Esophagus mucosa (tissue), 1 donor: ENCODE measurements around the gene HBA1. TPM values are rescaled to one million over a fixed set of nuclear protein-coding genes. Genes with fewer than 3 reads are reported as not detected.
"Not testable (repeated sequence)": the region's sequence is repeated elsewhere in the genome, so short reads cannot be mapped to it uniquely, and the experiment has no call there.

ENCODE experiments used
- ATAC-seq: fragments of 200-7000 bp; cut with Tn5 transposase; one replicate; pipeline ENCODE4 v1.9.1; 2020
- total RNA-seq: library from RNA; stranded (reverse); gene quantifications from one replicate; pipeline ENCODE4 v1.2.4, GENCODE V29; 2023
- donor health status: DM: yes; HTN: yes; CAD: no.

HBA1 gene
- total RNA-seq, 1 donor from 2014 or later: 7.9 TPM

DNA sequence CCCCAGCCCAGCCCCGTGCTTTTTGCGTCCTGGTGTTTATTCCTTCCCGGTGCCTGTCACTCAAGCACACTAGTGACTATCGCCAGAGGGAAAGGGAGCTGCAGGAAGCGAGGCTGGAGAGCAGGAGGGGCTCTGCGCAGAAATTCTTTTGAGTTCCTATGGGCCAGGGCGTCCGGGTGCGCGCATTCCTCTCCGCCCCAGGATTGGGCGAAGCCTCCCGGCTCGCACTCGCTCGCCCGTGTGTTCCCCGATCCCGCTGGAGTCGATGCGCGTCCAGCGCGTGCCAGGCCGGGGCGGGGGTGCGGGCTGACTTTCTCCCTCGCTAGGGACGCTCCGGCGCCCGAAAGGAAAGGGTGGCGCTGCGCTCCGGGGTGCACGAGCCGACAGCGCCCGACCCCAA, 474 bp upstream of the HBA1 start:
- ATAC-seq: peak; percentile 2

DNA sequence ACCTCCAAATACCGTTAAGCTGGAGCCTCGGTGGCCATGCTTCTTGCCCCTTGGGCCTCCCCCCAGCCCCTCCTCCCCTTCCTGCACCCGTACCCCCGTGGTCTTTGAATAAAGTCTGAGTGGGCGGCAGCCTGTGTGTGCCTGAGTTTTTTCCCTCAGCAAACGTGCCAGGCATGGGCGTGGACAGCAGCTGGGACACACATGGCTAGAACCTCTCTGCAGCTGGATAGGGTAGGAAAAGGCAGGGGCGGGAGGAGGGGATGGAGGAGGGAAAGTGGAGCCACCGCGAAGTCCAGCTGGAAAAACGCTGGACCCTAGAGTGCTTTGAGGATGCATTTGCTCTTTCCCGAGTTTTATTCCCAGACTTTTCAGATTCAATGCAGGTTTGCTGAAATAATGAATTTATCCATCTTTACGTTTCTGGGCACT, 928 bp downstream of the HBA1 start:
- ATAC-seq: no peak

DNA sequence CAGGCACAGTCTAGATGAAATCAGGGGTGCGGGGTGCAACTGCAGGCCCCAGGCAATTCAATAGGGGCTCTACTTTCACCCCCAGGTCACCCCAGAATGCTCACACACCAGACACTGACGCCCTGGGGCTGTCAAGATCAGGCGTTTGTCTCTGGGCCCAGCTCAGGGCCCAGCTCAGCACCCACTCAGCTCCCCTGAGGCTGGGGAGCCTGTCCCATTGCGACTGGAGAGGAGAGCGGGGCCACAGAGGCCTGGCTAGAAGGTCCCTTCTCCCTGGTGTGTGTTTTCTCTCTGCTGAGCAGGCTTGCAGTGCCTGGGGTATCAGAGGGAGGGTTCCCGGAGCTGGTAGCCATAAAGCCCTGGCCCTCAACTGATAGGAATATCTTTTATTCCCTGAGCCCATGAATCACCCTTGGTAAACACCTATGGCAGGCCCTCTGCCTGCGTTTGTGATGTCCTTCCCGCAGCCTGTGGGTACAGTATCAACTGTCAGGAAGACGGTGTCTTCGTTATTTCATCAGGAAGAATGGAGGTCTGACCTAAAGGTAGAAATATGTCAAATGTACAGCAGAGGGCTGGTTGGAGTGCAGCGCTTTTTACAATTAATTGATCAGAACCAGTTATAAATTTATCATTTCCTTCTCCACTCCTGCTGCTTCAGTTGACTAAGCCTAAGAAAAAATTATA, 1.6 kb downstream of the HBA1 start:
- no peak for ATAC-seq

DNA sequence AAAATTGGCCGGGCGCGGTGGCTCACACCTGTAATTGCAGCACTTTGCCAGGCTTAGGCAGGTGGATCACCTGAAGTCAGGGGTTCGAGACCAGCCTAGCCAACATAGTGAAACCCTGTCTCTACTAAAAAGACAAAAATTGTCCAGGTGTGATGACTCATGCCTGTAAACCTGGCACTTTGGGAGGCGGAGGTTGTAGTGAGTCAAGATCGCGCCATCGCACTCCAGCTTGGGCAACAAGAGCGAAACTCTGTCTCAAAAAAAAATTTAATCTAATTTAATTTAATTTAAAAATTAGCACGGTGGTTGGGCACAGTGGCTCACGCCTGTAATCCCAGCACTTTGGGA, 2.2 kb downstream of the HBA1 start:
- ATAC-seq: no peak

DNA sequence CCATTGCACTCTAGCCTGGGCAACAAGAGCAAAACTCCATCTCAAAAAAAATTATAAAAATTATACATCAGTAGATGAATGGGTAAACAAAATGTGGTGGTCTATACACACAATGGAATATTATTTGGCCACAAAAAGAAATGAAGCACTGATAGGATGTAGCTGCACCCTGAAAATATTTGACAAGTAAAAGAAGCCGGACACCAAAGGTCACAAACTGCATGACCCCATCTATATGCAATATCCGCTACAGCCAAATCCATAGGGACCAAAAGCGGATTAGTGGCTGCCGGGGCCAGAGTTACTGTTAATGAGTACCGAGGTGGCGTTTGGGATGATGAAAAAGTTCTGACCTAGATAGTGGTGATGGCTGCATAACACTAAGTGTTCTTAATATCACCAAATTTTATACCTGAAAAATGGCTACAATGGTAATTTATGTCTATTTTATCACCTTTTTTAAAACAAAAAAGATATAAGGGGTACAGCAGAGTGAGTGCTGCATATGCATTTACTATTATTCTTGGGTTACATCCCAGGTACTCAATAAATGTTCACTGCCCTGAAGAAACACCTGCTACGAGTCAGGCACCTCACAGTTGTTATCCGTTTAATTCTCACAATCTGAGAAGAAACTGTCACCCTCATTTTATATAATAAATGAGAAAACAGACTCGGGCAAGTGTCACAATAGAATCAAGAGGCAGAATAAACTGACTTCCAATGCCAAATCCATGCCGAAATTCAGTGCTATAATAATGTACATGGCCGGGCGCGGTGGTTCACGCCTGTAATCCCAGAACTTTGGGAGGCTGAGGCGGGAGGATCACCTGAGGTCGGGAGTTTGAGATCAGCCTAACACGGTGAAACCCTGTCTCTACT, 3.0 kb downstream of the HBA1 start:
- no peak for ATAC-seq

DNA sequence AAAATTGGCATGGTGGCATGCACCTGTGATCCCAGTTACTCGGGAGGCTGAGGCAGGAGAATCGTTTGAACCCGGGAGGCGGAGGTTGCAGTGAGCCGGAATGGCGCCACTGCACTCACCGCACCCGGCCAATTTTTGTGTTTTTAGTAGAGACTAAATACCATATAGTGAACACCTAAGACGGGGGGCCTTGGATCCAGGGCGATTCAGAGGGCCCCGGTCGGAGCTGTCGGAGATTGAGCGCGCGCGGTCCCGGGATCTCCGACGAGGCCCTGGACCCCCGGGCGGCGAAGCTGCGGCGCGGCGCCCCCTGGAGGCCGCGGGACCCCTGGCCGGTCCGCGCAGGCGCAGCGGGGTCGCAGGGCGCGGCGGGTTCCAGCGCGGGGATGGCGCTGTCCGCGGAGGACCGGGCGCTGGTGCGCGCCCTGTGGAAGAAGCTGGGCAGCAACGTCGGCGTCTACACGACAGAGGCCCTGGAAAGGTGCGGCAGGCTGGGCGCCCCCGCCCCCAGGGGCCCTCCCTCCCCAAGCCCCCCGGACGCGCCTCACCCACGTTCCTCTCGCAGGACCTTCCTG, 3.7 kb downstream of the HBA1 start, which contains the start of gene HBQ1:
Gene HBQ1, plus strand, starts transcription at position 359 of the 575 bp plus-strand sequence. Its CDS starts 28 bp downstream, at position 387.
- no peak for ATAC-seq

DNA sequence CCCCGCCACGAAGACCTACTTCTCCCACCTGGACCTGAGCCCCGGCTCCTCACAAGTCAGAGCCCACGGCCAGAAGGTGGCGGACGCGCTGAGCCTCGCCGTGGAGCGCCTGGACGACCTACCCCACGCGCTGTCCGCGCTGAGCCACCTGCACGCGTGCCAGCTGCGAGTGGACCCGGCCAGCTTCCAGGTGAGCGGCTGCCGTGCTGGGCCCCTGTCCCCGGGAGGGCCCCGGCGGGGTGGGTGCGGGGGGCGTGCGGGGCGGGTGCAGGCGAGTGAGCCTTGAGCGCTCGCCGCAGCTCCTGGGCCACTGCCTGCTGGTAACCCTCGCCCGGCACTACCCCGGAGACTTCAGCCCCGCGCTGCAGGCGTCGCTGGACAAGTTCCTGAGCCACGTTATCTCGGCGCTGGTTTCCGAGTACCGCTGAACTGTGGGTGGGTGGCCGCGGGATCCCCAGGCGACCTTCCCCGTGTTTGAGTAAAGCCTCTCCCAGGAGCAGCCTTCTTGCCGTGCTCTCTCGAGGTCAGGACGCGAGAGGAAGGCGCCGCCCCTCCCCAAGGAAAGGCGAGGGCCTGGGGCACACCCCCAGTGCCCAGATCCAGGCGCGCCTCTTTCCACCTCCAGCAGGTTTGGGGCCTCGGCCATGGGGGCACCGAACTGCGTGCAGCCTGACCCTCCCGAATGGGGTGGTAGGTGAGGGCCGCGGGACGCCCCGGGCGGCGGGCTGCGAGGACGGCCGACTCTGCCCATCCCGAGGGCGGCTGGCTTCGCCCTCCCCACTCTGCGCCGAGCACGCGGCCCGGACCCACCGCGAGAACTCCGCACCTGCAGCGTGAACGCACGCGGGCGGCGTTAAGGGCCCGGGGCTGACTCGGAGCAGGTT, 4.4 kb downstream of the HBA1 start:
- peak; percentile 90 for ATAC-seq

DNA sequence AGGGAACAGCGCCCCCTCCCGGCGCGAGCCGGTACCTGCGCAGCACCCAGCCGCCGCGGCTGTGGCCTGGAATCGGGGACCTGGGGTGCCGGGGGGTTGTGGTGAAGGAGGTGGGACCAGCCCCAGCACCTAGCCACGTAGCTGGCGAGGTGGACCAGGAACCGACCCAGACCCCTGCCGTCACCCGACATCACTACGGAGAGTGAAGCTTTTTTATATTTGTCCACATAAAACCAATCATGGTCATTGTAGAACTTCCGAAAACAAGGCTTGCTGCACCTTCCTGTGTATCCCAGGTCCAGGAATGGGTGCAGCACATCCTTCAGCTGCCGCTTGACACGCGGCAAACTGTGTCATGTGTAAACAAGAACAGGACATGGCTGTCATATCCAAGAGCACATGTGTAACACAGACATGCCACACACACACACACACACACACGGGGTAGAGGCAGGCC, 5.1 kb downstream of the HBA1 start:
- ATAC-seq: no peak

DNA sequence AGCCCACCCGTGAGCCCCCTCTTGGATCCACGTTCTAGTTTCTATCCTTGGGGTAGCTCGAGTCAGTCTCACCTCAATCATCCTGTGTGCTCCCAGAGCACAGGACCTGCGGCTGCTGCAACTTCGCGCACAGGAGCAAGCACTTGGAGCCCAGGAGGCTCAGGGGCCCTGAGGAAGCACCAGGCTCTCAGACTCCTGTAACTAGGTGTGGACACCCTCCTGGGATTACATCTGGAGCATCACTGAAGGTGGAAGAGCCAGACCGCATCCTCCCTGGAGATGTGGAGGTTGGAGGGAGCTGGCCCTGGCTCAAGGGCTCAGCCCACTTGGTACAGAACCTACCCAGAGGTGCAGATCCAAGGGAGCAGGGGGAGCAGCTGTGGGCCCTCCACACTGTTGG, 6.5 kb downstream of the HBA1 start:
- ATAC-seq: no peak

DNA sequence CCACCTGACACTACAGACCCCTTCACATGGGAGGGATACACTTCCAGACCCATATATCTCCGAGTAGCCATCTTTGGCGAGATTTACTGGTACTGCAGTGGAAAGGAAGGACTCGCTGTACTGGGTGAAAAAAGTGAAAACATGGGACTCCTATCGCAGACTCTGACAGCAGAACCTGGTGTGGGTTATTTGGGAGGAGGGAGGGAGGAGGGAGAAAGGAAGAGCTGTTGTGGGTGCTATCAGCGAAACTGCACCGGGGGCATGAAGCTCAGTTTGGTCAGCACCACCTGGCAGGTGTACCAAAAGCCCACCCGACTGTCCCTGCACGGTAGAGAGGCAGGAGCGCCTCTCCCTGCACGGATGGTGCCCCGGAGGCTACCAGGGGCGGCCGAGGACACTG, 8.7 kb downstream of the HBA1 start:
- ATAC-seq: no peak

DNA sequence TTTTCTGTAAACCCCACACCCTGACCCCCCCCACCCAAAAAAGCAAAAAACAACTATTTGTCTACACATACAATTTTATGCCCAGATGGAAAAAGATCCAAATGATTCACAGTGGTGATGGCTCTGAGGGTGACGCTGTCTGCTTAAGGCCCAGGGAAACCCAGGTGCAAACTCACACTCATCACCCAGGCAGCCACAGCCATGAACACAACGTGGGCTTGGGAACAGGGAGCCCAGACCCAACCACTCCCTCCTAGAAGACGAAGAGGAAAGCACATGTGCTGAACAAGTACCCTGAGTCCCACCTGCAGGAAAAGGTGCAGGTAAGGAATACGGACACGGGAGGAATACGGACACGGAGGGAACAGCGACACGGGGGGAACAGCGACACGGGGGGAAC, 9.2 kb downstream of the HBA1 start:
- no peak for ATAC-seq

DNA sequence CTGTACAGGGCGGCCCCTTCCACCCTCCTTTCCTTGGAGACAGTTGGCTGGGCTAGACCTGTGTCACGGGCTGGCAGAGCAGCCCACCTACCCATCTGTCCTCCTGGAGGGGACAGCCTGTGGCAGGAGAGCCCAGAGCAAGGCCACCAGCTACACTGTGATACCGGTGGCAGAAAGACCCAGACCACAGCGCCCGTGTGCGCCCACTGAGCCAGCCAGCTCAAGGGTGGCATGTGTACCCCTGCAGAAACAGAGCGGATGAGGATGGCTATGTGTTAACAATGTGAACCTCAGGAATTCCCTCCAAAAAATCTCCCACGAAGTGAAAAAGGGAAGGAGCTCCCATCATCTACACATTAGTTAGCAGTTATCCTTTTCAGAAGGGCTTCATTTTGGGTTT, 10.8 kb downstream of the HBA1 start:
- no peak for ATAC-seq

DNA sequence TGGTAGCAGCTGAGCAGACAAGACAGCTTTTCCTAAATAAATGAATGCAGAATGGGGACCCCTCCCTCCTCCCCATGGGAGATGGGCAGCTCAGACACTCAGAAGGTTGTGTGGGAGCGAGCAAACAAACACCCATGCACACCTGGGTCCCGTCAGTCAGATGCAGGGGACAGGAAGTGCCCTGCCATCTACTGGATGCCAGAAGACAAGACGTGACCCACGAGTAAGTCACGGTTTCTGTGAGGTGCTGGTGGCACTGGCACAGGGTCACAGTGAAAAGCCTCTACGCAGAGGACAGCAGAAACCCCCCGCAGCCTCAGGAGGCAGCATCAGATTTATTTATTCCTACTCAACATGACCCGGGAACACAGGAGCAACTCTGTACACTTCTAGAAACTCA, 12.2 kb downstream of the HBA1 start:
- no peak for ATAC-seq

DNA sequence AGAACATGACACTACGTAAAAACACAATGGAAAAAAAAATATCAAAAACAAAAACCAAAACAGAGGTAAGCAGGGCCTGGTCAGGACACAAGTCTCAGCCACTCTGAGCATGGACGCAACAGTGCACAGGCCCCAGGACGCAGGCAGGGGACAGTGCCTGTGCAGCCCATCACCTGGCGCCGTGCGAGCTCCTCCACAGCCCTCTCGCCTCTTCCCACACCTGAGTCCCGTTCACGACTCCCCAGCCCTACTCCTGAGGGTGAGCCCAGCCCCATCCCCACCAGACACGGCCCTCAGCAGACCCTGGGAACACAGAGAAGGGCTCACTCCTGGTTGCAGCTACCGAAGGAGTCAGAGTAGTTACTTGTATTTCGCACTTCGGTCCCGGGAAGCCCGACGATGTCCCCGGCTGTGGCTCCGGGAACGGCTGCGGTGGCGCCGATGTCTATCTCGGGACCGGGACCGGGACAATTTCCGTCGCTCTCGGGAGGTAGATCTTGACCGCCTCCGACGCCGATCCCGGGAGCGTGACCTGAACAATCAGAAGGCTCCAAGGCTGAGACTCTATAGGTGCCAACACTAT, 13.2 kb downstream of the HBA1 start:
- ATAC-seq: peak; percentile 15

DNA sequence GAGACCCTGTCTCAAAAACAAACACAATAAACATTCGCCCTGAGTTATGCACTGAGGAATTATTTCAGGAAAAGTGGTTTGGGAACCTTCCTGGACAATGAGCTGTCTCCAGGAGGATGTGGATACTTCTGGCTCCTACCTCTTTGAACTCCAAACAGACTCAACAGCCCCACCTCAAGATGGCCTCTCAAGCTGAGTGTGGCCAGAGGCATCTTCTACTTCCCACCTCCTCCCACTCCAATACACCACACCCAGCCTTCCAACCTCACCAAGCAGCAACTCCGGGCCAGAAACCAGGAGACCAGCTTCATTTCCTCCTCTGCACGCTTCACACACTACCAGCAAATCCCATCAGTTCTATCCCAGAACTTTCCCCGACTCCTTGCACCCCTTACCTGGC, 15.4 kb downstream of the HBA1 start:
- ATAC-seq: no peak

DNA sequence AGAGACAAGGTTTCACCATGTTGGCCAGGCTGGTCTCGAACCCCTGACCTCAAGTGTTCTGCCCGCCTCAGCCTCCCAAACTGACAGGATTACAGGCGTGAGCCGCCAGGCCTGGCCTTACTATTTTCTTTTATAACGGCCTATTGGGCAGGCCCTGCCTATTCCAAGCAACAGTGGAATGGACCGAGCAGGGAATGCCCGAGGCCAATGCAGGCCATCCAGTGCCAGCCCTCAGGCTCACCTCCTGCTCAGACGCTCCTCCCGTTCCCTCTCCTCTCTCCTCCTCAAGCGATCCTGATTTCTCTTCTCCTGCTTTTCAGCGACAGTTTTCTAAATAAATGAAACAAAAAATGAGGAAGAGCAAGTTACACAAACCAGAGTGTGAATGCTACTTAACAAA, 16.2 kb downstream of the HBA1 start:
- no peak for ATAC-seq

DNA sequence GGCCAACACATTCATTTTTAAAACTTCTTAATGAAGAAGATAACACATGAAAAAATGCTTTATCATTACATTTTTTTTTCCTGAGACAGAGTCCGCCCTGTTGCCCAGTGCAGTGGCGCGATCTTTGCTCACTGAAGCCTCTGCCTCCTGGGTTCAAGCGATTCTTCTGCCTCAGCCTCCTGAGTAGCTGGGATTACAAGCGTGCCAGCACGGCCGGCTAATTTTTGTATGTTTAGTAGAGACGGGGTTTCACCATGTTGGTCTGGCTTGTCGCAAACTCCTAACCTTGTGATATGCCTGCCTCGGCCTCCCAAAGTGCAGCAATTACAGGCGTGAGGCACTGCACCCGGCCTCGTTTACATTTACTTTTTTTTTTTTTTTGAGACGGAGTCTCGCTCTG, 17.0 kb downstream of the HBA1 start:
- ATAC-seq: no peak

DNA sequence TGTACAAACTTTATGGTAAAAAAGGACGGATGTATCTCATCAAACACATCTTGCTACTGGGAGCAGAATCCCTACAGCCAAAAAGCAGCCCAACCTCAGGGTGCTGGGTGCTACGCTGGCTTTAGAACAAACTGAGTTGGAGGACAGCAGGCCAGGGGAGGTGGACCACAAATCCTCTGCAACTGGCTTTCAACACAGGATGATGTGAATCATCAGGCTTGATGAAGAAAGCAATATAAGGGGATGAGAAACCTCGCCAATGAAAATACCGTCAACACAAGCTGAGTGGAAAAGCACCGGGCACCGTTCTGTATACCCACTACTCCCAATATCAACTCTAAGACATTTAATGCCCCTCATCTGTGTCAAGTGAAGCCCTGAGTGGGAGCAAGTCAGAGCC, 18.0 kb downstream of the HBA1 start:
- no peak for ATAC-seq

DNA sequence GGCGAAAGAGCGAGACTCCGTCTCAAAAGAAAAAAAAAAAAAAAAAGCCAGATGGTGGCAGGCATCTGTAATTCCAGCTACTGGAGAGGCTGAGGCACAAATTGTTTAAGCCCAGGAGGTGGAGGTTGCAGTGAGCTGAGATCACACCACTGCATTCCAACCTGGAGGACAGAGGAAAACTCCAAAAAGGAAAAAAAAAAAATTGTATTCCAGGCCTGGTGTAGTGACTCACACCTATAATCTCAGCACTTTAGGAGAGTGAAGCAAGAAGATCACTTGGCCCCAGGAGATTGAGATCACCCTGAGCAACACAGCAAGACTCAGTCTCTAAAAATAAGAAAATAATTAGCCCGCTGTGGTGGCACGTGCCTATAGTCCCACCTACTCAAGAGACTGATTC, 23.9 kb downstream of the HBA1 start:
- ATAC-seq: no peak

DNA sequence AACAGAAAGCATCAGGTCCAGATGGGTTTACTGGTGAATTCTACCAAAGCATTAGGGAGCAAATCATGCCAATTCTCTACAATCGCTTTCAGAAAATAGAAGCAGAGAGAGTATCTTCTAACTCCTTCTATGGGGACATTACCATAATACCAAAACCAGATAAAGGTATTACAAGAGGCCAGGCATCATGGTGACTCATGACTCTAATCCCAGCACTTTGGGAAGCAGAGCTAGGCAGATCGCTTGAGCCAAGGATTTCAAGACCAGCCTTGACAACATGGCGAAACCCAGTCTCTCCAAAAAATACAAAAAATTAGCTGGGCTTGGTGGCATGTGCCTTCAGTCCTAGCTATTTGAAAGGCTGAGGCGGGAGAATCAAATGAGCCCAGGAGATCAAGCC, 26.8 kb downstream of the HBA1 start:
- peak; percentile 33 for ATAC-seq

DNA sequence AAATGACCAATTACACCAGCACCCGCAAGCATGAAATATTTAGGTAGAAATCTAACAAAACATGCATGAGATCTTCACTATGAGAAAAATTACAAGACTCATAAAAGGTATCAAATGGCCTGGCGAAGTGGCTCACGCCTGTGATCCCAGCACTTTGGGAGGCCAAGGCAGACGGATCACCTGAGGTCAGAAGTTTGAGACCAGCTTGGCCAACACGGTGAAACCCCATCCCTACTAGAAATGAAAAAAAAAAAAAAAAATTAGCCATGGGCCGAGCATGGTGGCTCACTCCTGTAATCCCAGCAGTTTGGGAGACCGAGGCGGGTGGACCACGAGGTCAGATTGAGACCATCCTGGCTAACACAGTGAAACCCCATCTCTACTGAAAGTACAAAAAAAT, 27.6 kb downstream of the HBA1 start:
- ATAC-seq: not testable (repeated sequence)

DNA sequence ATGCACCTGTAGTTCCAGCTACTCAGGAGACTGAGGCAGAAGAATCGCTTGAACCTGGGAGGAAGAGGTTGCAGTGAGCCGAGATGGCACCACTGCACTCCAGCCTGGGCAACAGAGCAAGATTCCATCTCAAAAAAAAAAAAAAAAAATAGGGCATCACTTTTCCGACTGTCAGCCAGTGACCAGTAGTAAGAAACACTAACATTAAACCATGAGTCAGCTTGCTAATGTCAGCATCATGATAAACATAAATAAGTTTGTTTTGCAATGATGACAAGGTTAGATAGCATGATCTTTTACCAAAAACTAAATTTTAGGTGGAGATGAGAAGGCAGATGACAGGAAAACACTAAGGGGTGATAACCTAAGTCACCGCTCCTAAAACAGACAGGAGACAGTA, 32.9 kb downstream of the HBA1 start:
- not testable (repeated sequence) for ATAC-seq
